Smooth muscle cell of the brain vasculature (primary cell): Measurements from ENCODE around the gene METTL26.
"Not testable (repeated sequence)": the region's sequence is repeated elsewhere in the genome, so short reads cannot be mapped to it uniquely, and the experiment has no call there.

Source experiments
- DNase-seq: peaks from one replicate; pipeline ENCODE4 v3.0.0-alpha.2; 2012; ENCODE audit warnings: low read depth, low spot score

Gene METTL26

DNA sequence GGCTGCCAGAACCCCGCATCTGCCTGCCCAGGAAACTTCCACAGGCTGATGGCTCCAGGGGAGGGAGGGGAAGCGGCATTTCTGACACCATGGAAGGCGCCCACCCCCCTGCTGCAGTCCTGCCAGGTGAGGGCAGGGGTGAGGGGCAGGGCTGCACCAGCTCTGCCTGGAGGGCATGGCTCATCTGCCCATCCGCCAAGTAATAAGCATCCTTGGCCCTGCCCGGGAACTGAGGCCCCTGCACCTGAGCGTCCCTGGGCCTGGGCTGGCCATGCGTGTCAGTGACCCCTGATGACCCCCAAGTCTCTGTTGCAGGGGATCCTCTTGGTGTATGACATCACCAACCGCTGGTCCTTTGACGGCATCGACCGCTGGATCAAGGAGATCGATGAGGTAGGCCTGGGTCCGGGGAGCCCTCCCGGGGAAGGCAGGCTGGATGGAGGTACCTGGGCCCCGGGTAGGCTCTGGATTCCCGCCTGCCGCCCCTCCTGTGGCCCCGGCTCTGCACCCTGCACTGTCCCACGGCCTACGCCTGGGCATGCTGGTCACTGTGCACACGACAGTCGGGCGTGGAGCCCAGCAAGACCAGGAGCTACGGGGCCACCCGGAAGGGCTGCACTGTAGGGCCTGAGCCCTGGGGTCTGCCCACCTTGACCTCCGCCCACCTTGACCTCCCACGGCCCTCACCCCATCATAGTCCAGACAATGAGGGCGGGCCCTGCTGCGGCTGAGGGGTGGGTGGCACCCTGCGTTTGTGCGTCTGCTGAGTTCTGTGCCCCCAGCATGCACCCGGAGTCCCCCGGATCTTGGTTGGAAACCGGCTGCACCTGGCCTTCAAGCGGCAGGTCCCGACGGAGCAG, 10.8 kb downstream of the METTL26 start:
- no peak for DNase-seq

DNA sequence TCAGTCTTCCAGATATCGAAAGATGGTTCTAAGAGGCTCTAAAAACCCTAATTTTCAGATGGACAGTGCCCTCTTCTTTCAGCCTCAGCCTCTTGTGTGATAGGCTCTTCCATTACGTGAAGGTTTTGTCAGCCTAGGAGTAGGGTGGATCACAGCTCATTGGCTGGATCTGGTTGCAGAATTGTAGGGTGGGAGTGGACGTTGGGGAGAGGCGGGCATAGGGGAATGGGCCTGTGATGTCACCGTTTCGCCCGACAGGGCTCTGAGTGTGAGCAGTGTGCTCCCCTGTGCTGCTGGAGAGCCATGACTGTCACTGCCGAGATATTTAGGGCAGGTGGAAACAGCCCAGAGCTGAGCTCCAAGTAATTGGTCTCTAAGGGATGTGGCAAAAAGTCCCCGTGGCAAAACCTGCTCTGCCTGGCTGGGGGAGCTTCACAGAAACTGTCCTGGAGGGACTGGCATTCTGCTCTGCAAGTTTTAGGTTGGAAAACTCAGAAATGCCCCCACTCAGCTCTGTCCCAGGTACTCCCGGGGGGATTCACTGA, 11.5 kb downstream of the METTL26 start:
- no peak for DNase-seq

DNA sequence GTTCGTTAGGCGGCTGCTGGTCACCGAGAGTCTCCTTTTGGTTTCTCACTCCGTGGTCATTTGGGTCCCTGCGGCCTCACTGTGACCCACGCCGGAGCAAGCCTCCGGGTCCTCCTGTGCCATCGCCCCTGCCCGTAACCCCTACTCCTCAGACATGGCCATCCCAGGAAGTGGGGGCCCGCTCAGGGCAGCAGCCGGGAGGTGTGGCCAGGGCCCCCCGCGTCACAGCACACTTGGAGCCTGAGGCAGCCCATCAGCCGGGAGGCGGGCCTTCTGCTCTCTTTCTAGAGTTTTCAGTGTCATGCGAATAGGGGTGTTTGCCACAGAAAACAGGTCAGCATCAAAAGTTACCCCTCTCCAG, 13.2 kb downstream of the METTL26 start:
- DNase-seq: no peak

DNA sequence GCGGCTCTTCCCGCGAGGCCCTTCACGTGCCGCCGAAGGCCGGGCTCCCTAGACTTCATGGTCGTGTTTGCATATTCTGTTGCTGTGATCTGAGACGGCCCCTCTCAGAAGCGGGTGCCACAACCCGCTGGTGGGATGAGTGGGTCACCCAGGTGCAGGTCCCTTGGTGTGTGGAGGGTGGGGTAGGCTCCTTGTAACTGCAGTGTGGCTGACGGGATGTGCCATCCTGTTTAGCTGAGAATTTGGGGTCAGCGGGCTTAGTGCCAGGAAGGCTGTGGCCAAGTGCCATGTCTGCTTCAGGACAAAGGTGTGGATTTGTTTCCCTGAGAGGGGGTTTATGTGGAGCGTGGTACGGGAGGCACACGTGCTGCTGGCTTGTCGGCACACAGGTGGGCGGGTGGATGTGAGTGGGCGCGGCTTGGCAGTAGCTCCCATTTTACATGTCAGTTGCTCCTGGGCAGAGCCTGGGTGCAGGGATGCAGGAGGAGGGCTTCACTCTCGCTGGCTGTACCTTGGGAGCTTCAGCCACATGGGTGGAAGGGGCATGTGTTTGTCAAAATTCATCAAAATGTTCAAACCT, 14.5 kb downstream of the METTL26 start:
- DNase-seq: no peak

DNA sequence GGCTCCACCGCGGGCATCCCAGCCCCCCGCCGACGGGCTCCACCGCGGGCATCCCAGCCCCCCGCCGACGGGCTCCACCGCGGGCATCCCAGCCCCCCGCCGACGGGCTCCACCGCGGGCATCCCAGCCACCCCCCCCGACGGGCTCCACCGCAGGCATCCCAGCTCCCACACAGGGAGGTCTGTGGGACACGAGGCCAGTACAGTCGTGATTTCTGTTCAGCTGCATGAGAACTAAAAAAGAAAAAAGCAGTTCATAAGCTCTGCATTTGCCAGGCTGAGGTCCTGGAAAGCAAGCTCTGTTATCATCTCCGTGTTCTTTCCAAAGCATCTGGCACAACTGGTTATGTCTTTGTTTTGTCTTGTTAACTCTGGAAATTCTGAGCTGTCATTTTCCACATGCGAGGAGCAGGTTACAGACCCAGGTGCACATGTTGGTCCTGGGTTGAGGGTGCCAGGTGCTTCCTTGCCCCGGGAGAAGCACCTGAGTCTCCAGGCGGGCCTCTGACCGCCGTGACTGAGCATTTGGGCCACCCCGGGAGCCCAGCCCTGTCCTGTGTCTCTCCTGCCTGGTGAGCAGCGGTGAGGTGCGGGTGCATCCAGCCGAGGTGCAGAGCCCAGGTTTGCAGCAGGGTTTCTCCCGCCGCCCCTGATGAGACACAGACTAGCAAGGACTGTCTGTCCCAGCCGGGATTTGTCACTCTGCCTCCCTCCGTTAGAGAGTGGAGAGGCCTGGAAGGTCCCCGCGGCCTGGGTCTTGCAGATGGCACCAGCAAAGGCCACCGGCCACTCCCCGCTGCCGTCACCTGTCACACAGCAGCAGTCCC, 15.2 kb downstream of the METTL26 start:
- DNase-seq: no peak

DNA sequence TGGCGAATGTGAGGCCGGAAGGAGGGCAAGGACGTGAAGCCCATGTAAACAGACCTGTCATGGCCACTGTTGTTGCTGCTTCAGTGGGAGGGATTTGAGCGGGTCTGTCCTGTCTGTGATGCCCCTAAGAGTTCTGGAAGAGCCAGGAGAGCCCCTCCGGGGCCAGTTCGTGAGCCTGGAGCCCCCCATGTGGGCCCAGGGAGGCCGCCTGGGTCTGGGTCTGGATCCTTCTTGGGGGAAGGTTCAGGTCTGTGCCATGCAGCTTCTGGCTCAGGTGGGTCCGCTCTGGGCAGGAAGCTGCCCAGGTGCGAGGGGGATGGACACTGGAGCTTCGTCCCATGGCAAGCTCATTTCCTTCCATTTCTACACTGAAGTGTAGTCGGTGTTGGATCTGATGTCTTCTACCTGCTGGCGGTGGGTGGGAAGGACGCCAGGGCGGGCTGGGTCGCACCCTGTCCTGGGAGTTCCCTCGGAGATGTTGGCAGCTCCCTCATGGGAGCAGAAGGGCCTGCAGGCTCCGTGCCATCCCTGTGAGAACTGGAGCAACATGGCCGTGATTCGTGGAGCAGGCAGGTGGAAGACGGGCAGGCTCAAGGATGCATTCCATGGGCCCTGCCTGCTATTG, 16.5 kb downstream of the METTL26 start:
- no peak for DNase-seq

DNA sequence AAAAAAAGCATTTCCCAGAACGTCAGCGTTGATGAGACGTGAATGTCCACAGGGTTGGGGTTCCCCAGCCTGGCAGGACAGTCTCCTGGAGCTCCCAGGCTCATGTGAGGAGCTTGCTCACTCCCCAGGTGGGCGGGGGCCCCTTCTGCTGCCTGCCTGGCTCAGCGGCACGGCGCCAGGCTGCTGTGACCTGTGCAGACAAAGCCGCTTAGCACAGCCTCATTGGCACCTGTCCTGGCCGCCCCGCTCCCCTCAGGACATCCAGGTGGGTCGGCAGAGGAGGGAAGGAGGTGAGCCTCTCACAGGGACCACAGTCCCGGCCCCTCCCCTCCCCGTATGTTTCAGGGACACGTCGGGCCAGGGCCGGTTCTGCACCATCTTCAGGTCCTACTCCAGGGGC, 18.2 kb downstream of the METTL26 start:
- DNase-seq: no peak

DNA sequence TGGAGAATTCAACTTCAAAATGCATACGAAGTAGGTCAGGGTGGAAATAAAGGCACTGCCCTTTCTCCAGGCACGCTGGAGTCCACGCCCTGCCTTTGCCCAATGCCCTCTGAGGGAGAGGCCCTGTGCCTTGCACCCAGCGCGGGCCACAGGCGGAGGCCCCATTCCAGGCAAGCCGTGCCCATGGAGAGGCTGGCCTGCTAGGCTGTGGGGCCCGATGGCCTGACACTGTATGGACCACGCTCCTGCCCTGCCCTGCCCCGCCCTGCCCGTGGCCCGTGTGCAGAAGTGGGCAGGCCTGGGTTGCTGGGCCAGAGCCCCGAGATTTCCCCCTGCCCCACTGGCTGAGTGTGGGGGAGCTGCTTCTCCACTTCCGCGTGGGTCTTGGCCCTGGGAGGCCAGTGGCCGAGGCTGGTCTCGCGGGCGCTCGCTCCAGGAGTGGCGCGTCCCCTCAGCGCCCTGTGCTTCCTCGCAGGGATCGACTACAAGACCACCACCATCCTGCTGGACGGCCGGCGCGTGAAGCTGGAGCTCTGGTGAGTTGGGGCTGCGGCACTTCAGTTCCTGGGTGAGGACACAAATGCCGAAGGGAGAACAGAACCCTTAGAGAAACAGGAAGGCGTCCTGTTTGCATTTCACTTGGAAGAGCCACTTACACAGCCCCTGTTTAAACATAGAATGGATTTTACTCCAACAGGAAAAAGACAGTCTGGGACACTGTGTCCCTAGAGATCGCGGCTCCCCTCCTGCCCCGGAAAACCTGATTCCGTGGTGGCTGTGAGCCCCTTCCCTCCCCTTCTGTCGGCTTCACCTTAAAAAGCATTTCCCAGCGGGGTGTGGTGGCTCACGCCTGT, 19.1 kb downstream of the METTL26 start:
- no peak for DNase-seq

DNA sequence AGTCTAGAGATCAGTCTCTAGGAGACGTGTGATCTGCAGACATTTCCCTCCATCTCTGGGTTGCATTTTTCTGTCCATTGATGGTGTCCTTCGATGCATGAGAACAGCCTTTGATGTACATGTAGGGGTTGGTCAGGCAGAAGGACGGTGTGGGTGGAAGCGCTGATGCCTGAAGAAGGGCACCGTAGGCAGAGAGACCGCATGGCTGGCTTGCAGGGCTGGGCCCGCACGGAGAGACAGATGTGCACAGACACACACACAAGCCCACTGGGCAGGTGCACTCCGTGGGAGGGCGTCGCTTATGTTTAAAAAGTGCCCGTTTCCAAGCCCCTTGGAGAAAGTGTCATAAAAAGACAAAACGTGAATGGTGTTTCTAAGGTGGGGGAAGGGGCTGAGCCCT, 21.0 kb downstream of the METTL26 start:
- DNase-seq: no peak

DNA sequence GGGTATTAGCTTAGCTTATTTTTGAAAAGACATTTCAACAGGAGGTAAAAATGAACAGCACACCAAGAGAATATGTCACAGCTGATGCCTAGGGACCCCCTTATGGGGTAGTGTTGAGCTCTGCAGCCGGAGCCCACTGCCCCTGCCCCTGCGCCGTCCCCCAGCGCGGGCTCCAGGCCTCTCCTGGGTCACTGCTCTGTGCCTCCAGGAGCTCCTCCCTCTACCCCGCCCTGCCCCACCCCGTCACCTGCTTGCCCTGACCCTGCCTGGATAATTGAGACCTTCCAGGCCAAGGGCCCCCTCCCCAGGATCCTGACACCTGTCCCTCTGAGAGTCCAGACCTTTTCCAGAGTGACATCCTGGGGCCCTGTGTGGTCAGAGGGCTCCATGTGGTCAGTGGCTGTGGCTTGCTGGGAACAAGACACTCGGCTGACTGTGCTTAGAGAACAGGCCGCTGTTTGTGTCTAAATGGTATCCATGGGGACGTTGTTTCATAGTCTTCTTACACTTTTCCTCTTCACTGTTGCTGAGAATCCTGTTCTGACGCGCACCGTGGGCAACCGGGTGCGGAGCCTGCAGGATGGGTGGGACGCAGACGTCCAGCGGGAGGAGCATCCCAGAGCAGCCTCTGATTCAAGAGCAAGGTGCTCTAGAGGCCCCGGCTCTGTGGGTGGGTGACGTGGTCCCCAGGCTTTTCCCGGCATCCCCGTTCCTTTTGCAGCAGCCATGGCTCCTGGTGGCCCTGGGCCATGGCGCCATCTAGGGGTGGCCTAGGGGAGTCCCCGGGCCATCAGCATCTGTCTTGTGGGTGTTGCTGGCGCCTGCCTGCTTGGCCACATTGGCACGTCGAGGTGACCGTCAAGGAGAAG, 25.4 kb downstream of the METTL26 start:
- no peak for DNase-seq

DNA sequence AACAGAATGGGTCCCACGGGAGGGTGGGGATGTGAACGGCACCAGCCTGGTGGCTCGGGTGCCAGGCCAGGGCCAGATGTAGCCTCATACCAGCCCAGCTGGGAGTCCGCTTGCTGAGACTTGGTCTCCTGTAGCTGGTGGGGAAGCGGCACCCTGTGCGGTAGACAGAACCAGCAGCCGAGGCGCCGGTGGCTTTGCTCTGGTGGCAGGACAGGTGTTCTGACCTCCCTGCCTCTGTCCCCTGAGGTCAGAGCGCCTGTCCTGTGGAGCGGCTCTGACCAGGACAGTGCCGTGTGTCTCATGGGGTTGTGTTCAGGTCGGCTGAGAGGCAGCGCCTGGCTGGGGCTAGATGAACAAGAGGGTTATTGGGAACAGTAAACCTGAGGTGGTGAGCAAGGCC, 26.1 kb downstream of the METTL26 start:
- no peak for DNase-seq

DNA sequence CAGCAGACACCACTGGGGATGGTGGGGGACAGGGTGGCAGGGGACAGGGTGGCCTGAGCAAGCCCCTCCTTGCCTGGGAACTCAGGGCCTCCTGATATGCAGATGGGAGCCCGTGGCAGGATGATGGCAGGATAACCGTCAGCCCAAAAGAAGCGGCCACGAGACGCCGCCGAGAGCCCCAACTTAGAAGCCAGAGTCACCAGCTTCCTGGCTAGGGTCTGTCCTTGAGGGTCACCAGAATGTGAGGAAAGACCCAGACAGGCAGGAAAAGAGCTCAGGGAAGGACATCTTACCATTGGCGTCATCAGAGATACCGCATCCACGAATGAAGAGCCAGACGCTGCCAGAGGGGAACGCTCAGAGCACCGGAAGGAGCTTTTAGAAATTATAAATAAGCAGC, 26.8 kb downstream of the METTL26 start:
- DNase-seq: no peak

DNA sequence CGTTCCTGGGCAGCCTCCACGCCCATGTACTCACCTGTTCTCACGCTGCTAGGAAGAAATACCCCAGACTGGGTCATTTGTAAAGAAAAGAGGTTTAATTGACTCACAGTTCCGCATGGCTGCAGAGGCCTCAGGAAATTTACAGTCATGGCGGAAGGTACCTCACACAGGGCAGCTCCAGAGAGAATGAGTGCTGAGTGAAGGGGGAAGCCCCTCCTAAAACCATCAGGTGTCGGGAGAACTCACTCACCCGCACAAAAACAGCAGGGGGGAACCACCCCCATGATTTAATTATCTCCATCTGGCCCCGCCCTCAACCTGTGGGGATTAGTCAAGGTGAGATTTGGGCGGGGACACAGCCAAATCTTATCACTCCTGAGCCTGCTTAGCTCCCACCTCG, 28.1 kb downstream of the METTL26 start:
- DNase-seq: no peak

DNA sequence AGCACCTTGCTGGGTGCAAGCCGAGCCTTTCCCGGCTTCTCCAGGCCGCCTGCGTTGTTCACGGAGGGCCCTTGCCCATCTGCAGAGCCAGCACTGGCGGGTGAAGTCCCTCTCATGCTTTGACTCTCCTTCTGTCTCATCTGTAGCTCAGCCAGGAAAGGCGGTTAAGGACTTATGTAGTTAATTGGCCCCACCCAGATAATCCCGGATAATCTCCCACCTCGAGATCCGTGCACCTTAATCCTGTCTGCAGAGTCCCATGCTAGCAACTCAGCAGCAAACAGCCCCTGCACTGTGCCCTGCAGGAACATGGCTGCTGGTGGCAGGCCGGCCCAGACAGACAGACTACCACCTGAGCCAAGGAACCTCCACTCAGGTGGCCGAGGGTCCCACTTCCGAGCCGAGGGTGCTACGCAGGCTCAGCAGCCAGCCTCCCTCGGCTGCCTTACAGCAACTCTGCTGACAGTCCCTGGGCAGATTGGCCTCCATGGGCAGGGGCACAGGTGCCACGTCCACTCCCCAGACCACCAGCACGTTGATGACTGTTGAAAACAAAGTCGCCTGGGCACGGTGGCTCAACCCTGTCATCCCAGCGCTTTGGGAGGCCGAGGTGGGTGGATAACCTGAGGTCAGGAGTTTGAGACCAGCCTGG, 29.3 kb downstream of the METTL26 start:
- no peak for DNase-seq

DNA sequence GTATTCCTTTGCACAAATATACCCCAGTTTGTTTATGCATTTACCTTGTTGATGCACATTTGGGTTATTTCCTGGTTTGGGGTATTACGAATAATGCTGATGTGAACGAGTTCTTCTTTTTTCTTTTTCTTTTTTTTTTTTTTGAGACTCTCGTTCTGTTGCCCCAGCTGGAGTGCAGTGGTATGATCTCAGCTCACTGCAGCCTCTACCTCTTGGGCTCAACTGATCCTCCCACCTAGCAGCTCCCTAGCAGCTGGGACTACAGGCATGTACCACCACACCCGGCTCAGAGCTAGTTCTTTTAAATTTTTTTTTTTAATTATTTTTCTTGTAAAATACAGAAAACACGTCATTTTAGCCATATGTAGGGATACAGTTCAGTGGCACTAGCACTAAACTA, 32.2 kb downstream of the METTL26 start:
- no peak for DNase-seq

DNA sequence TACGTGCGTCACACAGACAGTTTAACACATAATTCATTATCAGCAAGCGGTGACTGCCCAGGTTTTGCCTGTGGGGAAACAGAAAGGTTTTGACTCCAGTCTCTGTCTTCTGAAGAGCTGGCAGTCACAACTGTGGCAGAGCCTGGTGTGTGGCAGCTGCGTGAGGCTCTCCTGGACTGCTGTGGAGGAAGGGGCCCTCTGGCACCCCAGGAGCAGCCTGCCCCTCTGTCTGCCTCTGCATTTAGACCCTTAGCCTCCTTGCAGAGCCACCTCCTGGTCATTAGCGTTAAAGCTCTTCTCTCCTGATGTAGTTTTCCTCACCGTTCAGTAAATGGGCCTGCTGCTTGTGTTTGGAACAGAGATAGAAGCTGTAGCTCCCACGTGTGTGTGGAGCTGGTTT, 35.3 kb downstream of the METTL26 start:
- no peak for DNase-seq

DNA sequence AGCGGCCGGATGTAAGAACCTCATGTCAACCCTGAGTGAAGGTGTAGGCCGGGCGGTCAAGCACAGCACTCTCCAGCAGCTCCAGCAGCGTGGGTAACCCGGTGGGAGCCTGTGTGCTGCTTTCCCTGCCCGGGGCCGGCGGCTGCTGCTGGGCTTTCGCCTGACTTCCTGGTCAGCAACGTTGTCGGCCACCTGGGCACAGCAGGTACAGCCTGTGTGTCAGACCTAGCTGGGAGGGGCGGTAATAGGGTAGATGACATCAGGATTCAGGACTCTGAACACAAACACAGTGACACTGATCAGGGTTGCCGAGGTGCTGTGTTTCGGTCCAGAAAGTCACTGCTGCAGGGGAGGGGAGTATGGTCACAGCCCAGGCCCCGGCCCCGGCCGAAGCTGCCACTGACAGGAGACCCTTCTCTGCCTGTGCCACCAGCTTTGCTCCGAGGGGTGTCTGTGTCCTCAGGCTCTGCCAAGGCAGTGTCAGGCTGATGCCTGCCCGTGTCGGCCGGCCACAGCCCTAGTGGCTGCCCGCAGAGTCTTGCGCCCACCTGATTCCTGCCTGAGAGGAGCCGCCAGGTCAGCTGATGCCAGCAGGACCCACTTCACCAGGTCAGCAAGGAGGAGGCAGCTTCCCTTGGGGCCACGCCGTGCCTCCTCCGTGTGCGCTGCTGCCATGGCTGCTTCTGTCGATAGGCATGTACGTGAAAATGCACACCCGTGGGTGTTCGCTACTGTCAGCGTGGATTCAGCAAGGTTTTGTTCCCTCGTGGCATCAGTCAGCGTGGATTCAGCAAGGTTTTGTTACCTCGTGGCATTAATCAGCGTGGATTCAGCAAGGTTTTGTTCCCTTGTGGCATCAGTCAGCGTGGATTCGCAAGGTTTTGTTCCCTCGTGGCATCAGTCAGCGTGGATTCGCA, 37.0 kb downstream of the METTL26 start:
- no peak for DNase-seq

DNA sequence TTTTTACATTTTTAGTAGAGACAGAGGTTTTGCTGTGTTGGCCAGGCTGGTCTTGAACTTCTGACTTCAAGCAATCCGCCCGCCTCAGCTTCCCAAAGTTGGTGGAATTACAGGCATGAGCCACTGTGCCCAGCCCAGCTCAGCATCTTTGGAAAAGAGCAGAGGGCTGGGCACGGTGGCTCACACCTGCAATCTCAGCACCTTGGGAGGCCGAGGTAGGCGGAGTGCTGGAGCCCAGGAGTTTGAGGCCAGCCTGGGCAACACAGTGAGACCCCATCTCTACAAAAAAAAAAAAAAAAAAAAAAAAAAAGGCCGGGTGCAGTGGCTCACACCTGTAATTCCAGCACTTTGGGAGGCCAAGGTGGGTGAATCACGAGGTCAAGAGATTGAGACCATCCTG, 38.5 kb downstream of the METTL26 start:
- DNase-seq: not testable (repeated sequence)

DNA sequence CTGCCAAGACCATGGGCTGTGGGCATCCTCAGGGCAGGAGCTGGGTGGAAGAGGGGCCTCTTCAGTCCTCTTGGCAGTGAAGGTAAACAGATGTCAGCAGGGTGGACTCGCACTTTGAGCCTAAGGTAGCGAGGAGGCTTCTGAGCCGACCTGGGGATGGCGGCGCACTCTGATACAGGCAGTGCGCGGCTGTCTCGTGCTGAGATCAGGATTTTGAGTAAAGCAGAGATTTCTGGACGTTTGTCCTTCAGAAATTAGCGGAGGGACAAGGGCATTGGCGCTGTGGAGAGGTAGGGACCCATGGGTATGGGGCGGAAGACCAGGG, 39.4 kb downstream of the METTL26 start:
- no peak for DNase-seq
